ENCODE results near the gene ASB15.
"Not testable (repeated sequence)": the region's sequence is repeated elsewhere in the genome, so short reads cannot be mapped to it uniquely, and the experiment has no call there.

Gene ASB15

GRCh38 chr7:123634011-123634573 lies 32.5 kb downstream of the ASB15 start:
- in situ Hi-C loops (cut with HindIII; ENCODE audit: low sequenced_read_pairs), result not testable (repeated sequence)

- in situ Hi-C loops (cut with HindIII; ENCODE audit: low sequenced_read_pairs), result no loop called here
Measured at GRCh38 chr7:123635551-123636359, 34.1 kb downstream of the ASB15 start.

GRCh38 chr7:123637203-123637602 lies 35.6 kb downstream of the ASB15 start:
- in situ Hi-C loops (cut with HindIII; ENCODE audit: low sequenced_read_pairs), result no loop called here

GRCh38 chr7:123637878-123638277 lies 36.3 kb downstream of the ASB15 start:
- in situ Hi-C loops (cut with HindIII; ENCODE audit: low sequenced_read_pairs), result no loop called here

DNA sequence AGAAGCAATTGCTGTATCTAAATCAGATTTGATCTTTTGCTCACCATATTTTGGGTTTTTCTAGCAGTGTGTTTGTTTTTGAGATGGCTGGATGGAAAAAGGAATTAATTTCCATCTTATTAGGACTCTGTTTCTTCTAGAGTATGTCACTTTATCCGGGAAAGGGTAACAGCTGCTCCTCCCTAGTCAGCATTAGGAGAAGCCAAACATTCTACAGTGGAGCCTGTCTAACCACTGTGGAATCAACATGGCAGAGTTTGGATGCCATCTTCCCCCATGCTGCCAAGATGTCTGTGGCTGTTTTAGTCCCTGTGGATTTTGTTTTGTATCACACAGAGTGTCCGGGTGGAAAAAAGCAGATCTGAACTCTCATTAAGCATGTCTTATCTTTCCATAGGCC lies 38.0 kb downstream of the ASB15 start:
- in situ Hi-C loops (cut with HindIII; ENCODE audit: low sequenced_read_pairs), result no loop called here

DNA sequence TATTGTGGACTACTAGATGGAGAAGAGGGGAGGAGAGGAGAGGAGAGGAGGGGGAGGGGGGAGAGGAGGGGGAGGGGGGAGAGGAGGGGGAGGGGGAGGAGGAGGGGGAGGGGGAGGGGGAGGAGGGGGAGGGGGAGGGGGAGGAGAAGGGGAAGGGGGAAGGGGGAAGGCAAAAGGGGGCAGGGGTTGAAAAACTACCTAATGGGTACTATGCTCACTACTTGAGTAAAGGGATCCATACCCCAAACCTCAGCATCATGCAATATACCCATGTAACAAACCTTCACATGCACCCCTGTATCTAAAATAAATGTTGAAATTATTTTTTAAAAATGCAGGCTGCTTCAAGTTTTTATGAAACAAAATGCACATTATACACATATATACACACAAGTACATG lies 39.0 kb downstream of the ASB15 start:
- in situ Hi-C loops (cut with HindIII; ENCODE audit: low sequenced_read_pairs), result no loop called here

- in situ Hi-C loops (cut with HindIII; ENCODE audit: low sequenced_read_pairs), result no loop called here
Measured at GRCh38 chr7:123641901-123642300, 40.3 kb downstream of the ASB15 start.

- in situ Hi-C loops (cut with HindIII; ENCODE audit: low sequenced_read_pairs), result no loop called here
Measured at GRCh38 chr7:123643495-123644441, 42.1 kb downstream of the ASB15 start.

DNA sequence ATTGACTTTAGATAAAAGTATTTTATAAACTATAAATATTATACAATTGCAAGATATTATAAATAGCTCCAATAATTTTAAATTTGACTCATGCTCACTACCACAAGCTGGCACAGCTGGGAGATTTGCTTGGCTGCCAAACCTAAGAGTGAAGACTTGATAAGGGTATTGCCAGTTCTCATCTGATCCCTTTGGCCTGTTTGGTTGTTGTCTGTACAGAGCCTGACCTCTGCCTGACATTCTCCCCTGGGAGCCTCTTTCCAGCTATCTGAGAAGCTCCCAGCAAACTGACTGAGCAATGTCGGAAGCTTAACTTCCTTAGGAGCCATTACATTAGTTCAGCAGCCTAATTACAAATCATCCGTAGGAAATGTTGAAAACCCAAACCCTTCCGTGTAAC lies 43.9 kb downstream of the ASB15 start:
- in situ Hi-C loops (cut with HindIII; ENCODE audit: low sequenced_read_pairs), result no loop called here

- in situ Hi-C loops (cut with HindIII; ENCODE audit: low sequenced_read_pairs), result no loop called here
Measured at GRCh38 chr7:123647106-123647730, 45.6 kb downstream of the ASB15 start.

GRCh38 chr7:123649964-123650363 lies 48.3 kb downstream of the ASB15 start:
- in situ Hi-C loops (cut with HindIII; ENCODE audit: low sequenced_read_pairs), result no loop called here

DNA sequence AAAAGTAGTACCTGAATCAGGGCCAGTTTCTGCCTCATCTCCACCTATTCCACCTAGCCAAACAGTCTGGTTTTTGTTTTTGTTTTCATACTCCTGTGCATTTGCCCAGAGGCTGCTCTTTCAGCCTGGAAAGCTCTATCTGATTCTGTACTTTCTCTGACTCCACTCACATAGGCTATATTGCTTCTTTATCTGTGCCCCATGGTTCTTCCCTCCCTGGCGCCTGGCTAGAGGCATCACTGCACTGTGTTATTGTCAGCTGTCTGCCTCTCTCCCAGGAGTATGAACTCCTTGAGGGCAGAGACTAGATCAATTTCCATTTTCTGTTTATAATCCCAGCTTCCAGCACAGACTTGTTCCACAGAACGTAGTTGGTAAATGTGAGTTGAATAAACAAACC lies 49.0 kb downstream of the ASB15 start:
- in situ Hi-C loops (cut with HindIII; ENCODE audit: low sequenced_read_pairs), result no loop called here

- in situ Hi-C loops (cut with HindIII; ENCODE audit: low sequenced_read_pairs), result no loop called here
Measured at GRCh38 chr7:123652406-123652805, 50.8 kb downstream of the ASB15 start.

- in situ Hi-C loops (cut with HindIII; ENCODE audit: low sequenced_read_pairs), result no loop called here
Measured at GRCh38 chr7:123653162-123653561, 51.5 kb downstream of the ASB15 start.

GRCh38 chr7:123655614-123656013 lies 54.0 kb downstream of the ASB15 start, which contains the start of gene LMOD2:
LMOD2 (plus strand) TSS chr7:123655866; CDS start chr7:123655964, 98 bp downstream.
- in situ Hi-C loops (cut with HindIII; ENCODE audit: low sequenced_read_pairs), result no loop called here

- in situ Hi-C loops (cut with HindIII; ENCODE audit: low sequenced_read_pairs), result no loop called here
Measured at GRCh38 chr7:123656544-123657303, 55.1 kb downstream of the ASB15 start.

DNA sequence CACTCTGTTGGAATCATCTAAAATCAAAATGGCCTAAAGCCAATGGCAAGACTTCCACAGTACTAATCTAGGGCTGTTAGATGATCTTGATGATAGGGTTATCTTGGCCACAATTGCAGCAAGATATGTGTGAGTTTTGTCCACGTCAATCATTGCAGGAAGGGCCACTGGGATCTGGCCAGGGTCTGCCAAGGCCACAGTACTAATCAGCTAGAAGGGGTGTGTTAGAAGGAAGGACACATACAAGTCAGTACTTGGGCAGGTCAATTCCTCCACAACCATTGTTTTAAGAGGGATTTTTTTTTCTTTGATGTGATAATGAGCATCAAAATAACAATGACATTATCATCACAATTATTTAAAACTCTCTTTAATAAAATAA lies 55.7 kb downstream of the ASB15 start:
- in situ Hi-C loops (cut with HindIII; ENCODE audit: low sequenced_read_pairs), result no loop called here

GRCh38 chr7:123658023-123658422 lies 56.4 kb downstream of the ASB15 start:
- in situ Hi-C loops (cut with HindIII; ENCODE audit: low sequenced_read_pairs), result no loop called here

DNA sequence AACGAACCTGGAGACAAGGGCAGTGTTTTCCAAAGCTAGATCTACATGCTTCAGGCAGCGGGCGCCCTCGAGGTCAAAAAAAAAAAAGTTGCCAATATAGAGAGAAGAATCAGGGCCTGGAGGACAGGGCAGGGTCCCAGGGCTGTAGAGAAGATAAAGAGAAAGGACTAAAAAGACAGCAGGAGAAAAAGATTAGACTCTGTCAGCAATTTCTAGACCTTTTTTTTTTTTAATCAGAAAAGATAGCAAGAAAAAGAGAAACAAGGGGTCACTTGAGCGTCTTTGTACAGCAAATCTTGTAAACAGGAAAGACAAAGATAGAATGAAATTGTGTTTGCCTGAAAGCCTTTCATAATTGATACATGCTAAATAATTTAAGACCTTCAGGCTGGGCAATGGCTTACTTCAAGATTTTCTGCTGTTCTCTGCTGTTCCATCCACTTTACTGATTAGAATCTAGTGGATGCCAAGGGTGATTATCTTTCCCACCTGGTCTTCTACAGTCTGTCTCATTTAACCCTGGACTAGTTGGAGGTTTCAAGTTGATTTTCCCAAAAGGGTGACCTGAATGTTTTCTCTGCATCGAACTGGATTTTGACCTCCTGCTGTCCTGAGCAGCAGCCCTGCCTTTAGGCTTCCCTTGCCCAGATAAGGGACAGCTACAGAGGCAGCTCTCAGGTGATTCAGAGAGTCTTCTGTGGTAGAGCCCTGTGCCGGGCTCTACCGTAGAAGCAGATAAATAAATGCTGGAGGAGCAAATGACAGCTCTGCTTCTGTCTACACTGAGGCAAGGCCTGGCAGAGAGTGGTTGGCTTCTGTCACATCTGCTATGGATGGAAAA lies 59.1 kb downstream of the ASB15 start:
- in situ Hi-C loops (cut with HindIII; ENCODE audit: low sequenced_read_pairs), result no loop called here

Measured in DLD1 (cell line).